Endothelial cell of umbilical vein (primary cell): ENCODE data around the gene TUNAR. TPM values are rescaled to one million over a fixed set of nuclear protein-coding genes. Genes with fewer than 3 reads are reported as not detected.

ENCODE experiments used
- BruUV-seq: library from RNA; stranded (reverse); fragments of 400-500 nt; replicated peaks from 2 replicates; lab custom pipeline; 2021; lab: Mats Ljungman, UMichigan
- CTCF ChIA-PET: fragments of 300-600, 350-600 bp; sonication (Branson Sonifier 250); formaldehyde crosslinking; loops from one replicate; lab custom pipeline; 2021; ENCODE audit warnings: antibody characterized with exemption, inconsistent platforms; lab: Charles Lee
- POLR2A ChIA-PET: fragments of 300-600, 350-600 bp; sonication (Branson Sonifier 250); formaldehyde crosslinking; loops from one replicate; lab custom pipeline; 2021; ENCODE audit warnings: antibody characterized with exemption, inconsistent platforms; lab: Charles Lee
- DNase-seq: peaks from one replicate; pipeline ENCODE4 v3.0.0-alpha.2; 2011; ENCODE audit warnings: low read depth, low spot score
- FAIRE-seq: peaks from 2 replicates; lab custom pipeline; 2011; peaks lifted over from hg19 to GRCh38; lab: Jason Lieb, UNC
- H2AFZ ChIP-seq: 2 replicates; pipeline ENCODE4 v1.6.0; 2012; ENCODE audit warnings: low read depth, low read length, control low read depth, inconsistent platforms
- H3K27ac ChIP-seq: 2 replicates; pipeline ENCODE4 v1.5.1; 2011; ENCODE audit warnings: low read depth, mild to moderate bottlenecking, control low read depth, low read length, moderate library complexity; ENCODE audit not compliant: insufficient read depth
- H3K27me3 ChIP-seq, 2 experiments: 2 replicates each; pipeline versions ENCODE4 v1.6.0 to v1.6.1; 2011; ENCODE audit warnings: low read length in 2 of 2, mixed read lengths in 1 of 2; ENCODE audit not compliant: control insufficient read depth in 2 of 2, insufficient read depth in 2 of 2
- H3K36me3 ChIP-seq, 2 experiments: 2 replicates in 1 of 2; 3 replicates in 1 of 2; pipeline ENCODE4 v1.5.1; 2011; ENCODE audit warnings: low read length in 2 of 2, mild to moderate bottlenecking in 1 of 2, moderate library complexity in 1 of 2; ENCODE audit not compliant: control insufficient read depth in 2 of 2, insufficient read depth in 2 of 2; ENCODE audit errors: extremely low read depth in 1 of 2
- H3K4me1 ChIP-seq: 3 replicates; pipeline ENCODE4 v1.5.1; 2011; ENCODE audit warnings: mild to moderate bottlenecking, low read length; ENCODE audit not compliant: control insufficient read depth, insufficient read depth; ENCODE audit errors: extremely low read depth
- H3K4me2 ChIP-seq: 2 replicates; pipeline ENCODE4 v1.6.1; 2011; ENCODE audit warnings: low read length, control low read depth, mixed read lengths; ENCODE audit not compliant: insufficient read depth
- H3K4me3 ChIP-seq, 3 experiments: fragments of 200-600 bp in 1 of 3; sonication (generic), shearing (Covaris generic) in 1 of 3; replicated peaks in 1 of 3; 2 replicates each; pipeline ENCODE4 v1.5.1; 2011 to 2016; ENCODE audit warnings: control low read depth in 3 of 3, low read length in 3 of 3, mild to moderate bottlenecking in 2 of 3, inconsistent platforms in 1 of 3, low read depth in 1 of 3, moderate library complexity in 1 of 3; ENCODE audit not compliant: insufficient read depth in 1 of 3
- H3K79me2 ChIP-seq: 2 replicates; pipeline ENCODE4 v1.6.0; 2012; ENCODE audit warnings: low read length, inconsistent platforms; ENCODE audit not compliant: control insufficient read depth, insufficient read depth
- H3K9ac ChIP-seq: replicated peaks from 2 replicates; pipeline ENCODE3; 2011; ENCODE audit warnings: low read length, control low read depth; ENCODE audit not compliant: insufficient read depth; ENCODE audit errors: extremely low read depth
- H3K9me1 ChIP-seq: replicated peaks from 3 replicates; pipeline ENCODE4 v1.6.0; 2011; ENCODE audit warnings: mild to moderate bottlenecking, low read length; ENCODE audit not compliant: control insufficient read depth, insufficient read depth; ENCODE audit errors: extremely low read depth
- H3K9me3 ChIP-seq: replicated peaks from 2 replicates; pipeline ENCODE4 v1.5.1; 2012; ENCODE audit warnings: low read length, inconsistent platforms; ENCODE audit not compliant: control insufficient read depth, insufficient read depth
- H4K20me1 ChIP-seq: replicated peaks from 2 replicates; pipeline ENCODE3; 2011; ENCODE audit warnings: mild to moderate bottlenecking, low read length; ENCODE audit not compliant: control insufficient read depth, insufficient read depth; ENCODE audit errors: extremely low read depth
- EZH2 ChIP-seq: IDR thresholded peaks from 2 replicates; pipeline ENCODE4 v1.6.1; 2012; ENCODE audit warnings: borderline replicate concordance, low read depth, mild to moderate bottlenecking, moderate library complexity, low read length, inconsistent platforms; ENCODE audit not compliant: severe bottlenecking
- FOS ChIP-seq: IDR thresholded peaks from 2 replicates; pipeline ENCODE4 v1.6.1; 2011; ENCODE audit warnings: mild to moderate bottlenecking, low read length, moderate library complexity, borderline replicate concordance; ENCODE audit not compliant: insufficient read depth
- GATA2 ChIP-seq: IDR thresholded peaks from 2 replicates; pipeline ENCODE4 v1.7.0; 2011; ENCODE audit warnings: low read depth, mild to moderate bottlenecking, moderate library complexity, mixed read lengths, low read length; ENCODE audit not compliant: insufficient read length, insufficient read depth
- JUN ChIP-seq: IDR thresholded peaks from 2 replicates; pipeline ENCODE4 v1.6.1; 2011; ENCODE audit warnings: borderline replicate concordance, low read depth; ENCODE audit not compliant: insufficient read length, insufficient read depth
- MYC ChIP-seq: IDR thresholded peaks from one replicate; pipeline ENCODE4 v1.6.1; 2011; ENCODE audit warnings: mild to moderate bottlenecking, low read depth, low read length
- POLR2A ChIP-seq: IDR thresholded peaks from 2 replicates; pipeline ENCODE4 v1.6.1; 2012; ENCODE audit warnings: low read depth, mild to moderate bottlenecking, control low read depth, low read length
- POLR2AphosphoS5 ChIP-seq: IDR thresholded peaks from 2 replicates; pipeline ENCODE4 v1.6.1; 2012; ENCODE audit warnings: low read depth, mild to moderate bottlenecking, control low read depth, low read length, moderate library complexity; ENCODE audit not compliant: insufficient read depth
- dilution Hi-C: fragments of 300-500 bp; cut with MboI; formaldehyde crosslinking; loops from one replicate; pipeline ENCODE4 v1.15.0; 2019; ENCODE audit warnings: low sequenced_read_pairs; ENCODE audit not compliant: extremely low pct_ligation_motif_present
- intact Hi-C: fragments of 100-400 bp; cut with micrococcal nuclease; formaldehyde crosslinking; loops from one replicate; pipeline ENCODE4 v1.10.0; 2022
- polyA plus RNA-seq, 4 experiments: library from polyadenylated mRNA; depleted of rRNA in 3 of 4; stranded (reverse) in 3 of 4; unstranded in 1 of 4; fragments of >200 nt; gene quantifications; 2 replicates each; pipeline versions ENCODE4 v1.2.1 to v1.2.3, GENCODE V29; 2011 to 2012; ENCODE audit warnings: missing spikeins in 1 of 4
- total RNA-seq: library from RNA; stranded (reverse); gene quantifications from 2 replicates; pipeline ENCODE4 v1.2.3, GENCODE V29; 2021
- TF ChIP-seq, protein P1 (sequence below): IDR thresholded peaks from 2 replicates; pipeline ENCODE4 v1.6.1; 2011; ENCODE audit not compliant: insufficient read depth, insufficient read length
- TF ChIP-seq, protein P2 (sequence below), 2 donors: IDR thresholded peaks; 1 replicate in 1 of 2; 2 replicates in 1 of 2; pipeline ENCODE4 v1.5.1; 2011; ENCODE audit warnings: low read length in 2 of 2, mild to moderate bottlenecking in 2 of 2, moderate library complexity in 2 of 2, control low read depth in 1 of 2, inconsistent platforms in 1 of 2, low read depth in 1 of 2; ENCODE audit not compliant: insufficient read depth in 1 of 2; ENCODE audit errors: extremely low read depth in 1 of 2

Gene TUNAR
- total and polyA plus RNA-seq, 2 donors (not counting 3 experiments of a cell fraction or from before 2014, with no cell fraction given): not detected

GRCh38 chr14:95885866-95886265 is 9.2 kb downstream of the TUNAR start:
- Histone ChIP-seq H3K27me3 (no peaks in the 10 kb centered on the region), H3K79me2 (no peaks in the 10 kb centered on the region), H3K4me1 (no peaks in the 10 kb centered on the region), H3K27ac (no peak overlapping the region), H4K20me1 (no peaks in the 10 kb centered on the region), H2AFZ (no peak overlapping the region), H3K36me3 (no peaks in the 10 kb centered on the region), H3K4me3 (no peak overlapping the region), H3K9ac (no peak overlapping the region), H3K4me2 (no peak overlapping the region), H3K9me3 (no peaks in the 10 kb centered on the region), H3K9me1 (no peaks in the 10 kb centered on the region)
- ChIA-PET POLR2A (no interaction called here), CTCF (no interaction called here)
- DNase-seq (no peak), FAIRE-seq (no peak)
- dilution Hi-C loops (no loop called here), intact Hi-C loops (no loop called here)
- no peak for TF ChIP-seq POLR2A
- no peak for TF ChIP-seq EZH2
- no TSS peak for BruUV-seq

- ChIA-PET CTCF (no interaction called here), POLR2A (no interaction called here)
- FAIRE-seq: no peak
- DNase-seq: no peak
- Histone ChIP-seq H3K9me3 (no peaks in the 10 kb centered on the region), H3K4me2 (no peak overlapping the region), H3K4me1 (no peaks in the 10 kb centered on the region), H3K27me3 (no peaks in the 10 kb centered on the region), H3K27ac (no peak overlapping the region), H4K20me1 (no peaks in the 10 kb centered on the region), H3K4me3 (no peak overlapping the region), H2AFZ (no peak overlapping the region), H3K9ac (no peak overlapping the region), H3K9me1 (no peaks in the 10 kb centered on the region), H3K79me2 (no peaks in the 10 kb centered on the region), H3K36me3 (no peaks in the 10 kb centered on the region)
- TF ChIP-seq POLR2AphosphoS5 (no peak), EZH2 (no peak), GATA2 (no peak), MYC (no peak), POLR2A (no peak), JUN (no peak), FOS (no peak)
- TF ChIP-seq, protein P1, sequence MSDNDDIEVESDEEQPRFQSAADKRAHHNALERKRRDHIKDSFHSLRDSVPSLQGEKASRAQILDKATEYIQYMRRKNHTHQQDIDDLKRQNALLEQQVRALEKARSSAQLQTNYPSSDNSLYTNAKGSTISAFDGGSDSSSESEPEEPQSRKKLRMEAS: no peak
- TF ChIP-seq, protein P2, sequence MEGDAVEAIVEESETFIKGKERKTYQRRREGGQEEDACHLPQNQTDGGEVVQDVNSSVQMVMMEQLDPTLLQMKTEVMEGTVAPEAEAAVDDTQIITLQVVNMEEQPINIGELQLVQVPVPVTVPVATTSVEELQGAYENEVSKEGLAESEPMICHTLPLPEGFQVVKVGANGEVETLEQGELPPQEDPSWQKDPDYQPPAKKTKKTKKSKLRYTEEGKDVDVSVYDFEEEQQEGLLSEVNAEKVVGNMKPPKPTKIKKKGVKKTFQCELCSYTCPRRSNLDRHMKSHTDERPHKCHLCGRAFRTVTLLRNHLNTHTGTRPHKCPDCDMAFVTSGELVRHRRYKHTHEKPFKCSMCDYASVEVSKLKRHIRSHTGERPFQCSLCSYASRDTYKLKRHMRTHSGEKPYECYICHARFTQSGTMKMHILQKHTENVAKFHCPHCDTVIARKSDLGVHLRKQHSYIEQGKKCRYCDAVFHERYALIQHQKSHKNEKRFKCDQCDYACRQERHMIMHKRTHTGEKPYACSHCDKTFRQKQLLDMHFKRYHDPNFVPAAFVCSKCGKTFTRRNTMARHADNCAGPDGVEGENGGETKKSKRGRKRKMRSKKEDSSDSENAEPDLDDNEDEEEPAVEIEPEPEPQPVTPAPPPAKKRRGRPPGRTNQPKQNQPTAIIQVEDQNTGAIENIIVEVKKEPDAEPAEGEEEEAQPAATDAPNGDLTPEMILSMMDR (IDR thresholded peaks at IDR 0.05; ENCODE audit: extremely low read depth in 1 of 2, insufficient read depth in 1 of 2, low read depth in 1 of 2, low read length in 2 of 2): no peak
- intact Hi-C loops (no loop called here), dilution Hi-C loops (no loop called here)
- BruUV-seq: no TSS peak
Observed at GRCh38 chr14:95886366-95887056, 9.9 kb downstream of the TUNAR start.
